ENCODE results near the gene RPL22.

DNA sequence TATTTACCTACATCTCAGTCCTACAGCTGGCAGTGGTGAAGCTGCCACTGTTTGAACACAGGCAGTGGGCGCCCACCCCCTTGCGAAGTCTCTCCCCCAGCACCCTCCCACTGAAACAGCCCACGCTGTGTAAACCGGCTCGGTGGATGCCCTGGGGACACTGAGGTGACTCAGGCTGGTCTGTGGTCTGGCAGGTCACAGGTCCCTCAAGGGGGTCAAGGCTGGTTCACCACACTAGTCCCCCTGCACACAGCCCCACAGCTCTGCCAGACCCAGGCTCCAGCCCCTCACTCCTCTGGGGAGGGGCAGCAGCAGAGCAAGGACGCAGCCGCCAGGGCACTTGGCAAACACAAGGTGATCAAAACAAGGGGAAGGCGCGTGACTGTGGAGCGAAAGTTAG lies 26.8 kb downstream of the RPL22 start:
- TF ChIP-seq, protein P1, sequence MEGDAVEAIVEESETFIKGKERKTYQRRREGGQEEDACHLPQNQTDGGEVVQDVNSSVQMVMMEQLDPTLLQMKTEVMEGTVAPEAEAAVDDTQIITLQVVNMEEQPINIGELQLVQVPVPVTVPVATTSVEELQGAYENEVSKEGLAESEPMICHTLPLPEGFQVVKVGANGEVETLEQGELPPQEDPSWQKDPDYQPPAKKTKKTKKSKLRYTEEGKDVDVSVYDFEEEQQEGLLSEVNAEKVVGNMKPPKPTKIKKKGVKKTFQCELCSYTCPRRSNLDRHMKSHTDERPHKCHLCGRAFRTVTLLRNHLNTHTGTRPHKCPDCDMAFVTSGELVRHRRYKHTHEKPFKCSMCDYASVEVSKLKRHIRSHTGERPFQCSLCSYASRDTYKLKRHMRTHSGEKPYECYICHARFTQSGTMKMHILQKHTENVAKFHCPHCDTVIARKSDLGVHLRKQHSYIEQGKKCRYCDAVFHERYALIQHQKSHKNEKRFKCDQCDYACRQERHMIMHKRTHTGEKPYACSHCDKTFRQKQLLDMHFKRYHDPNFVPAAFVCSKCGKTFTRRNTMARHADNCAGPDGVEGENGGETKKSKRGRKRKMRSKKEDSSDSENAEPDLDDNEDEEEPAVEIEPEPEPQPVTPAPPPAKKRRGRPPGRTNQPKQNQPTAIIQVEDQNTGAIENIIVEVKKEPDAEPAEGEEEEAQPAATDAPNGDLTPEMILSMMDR (IDR thresholded peaks at IDR 0.05), result no peak
- TF ChIP-seq POLR2A (IDR thresholded peaks at IDR 0.05) (no peak), POLR2AphosphoS5 (IDR thresholded peaks at IDR 0.05) (no peak)

Measured in prostate gland (tissue), 2 donors.